ENCODE data around the gene POLR3GL.

The POLR3GL gene

GRCh38 chr1:145951526-145951925 lies 13.0 kb upstream of the POLR3GL start:
- no peak for DNase-seq

DNA sequence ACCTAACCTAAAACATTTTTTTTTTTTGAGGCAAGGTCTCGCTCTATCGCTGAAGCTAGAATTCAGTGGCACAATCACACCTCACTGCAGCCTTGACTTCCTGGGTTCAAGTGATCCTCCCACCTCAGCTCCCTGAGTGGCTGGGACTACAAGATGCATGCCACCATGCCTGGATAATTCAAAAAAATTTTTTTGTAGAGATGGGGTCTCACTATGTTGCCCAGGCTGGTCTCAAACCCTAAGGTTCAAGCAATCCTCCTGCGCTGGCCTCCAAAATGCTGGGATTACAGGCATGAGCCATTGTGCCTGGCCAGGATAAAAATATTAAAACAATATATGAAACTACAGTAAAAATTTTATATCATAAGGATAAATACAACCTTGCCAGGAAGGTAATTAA lies 11.6 kb upstream of the POLR3GL start:
- DNase-seq, result no peak

DNA sequence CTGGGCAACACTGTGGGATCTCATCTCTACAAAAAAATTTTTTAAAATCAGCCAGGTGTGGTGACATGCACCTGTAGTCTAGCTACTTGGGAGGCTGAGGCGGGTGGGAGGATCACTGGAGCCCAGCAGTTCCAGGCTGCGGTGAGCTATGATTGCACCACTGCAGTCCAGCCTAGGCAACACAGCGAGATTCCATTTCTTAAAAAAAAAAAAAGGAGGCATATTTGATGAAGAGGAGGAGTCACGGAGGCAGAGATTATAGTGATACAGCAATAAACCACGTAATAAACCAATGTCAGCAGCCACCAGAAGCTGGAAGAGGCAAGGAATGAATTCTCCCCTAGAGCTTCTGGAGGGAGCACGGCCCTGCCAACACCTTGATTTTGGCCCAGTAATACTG lies 10.6 kb upstream of the POLR3GL start:
- DNase-seq, result no peak

- DNase-seq, result no peak
Observed at GRCh38 chr1:145955436-145955835, 9.1 kb upstream of the POLR3GL start.

DNA sequence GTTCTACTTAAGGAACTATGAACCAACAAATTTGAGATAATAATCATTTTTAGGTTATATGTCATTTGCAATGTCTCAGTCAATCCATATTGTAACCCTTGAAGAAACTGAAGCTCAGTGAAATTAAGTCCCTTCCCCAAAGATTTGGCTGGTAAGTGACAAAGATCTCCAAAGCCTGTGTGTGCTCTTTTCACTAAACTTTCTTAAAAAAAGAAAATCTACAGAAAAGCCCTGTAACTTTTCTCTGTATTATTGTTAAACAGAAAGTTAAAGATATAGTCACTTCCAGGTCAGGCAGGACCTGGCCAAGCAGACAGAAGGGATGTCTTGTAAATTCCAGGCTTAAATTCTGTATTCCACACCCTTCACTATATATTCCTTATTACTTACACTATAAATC lies 8.1 kb upstream of the POLR3GL start:
- no peak for DNase-seq

DNA sequence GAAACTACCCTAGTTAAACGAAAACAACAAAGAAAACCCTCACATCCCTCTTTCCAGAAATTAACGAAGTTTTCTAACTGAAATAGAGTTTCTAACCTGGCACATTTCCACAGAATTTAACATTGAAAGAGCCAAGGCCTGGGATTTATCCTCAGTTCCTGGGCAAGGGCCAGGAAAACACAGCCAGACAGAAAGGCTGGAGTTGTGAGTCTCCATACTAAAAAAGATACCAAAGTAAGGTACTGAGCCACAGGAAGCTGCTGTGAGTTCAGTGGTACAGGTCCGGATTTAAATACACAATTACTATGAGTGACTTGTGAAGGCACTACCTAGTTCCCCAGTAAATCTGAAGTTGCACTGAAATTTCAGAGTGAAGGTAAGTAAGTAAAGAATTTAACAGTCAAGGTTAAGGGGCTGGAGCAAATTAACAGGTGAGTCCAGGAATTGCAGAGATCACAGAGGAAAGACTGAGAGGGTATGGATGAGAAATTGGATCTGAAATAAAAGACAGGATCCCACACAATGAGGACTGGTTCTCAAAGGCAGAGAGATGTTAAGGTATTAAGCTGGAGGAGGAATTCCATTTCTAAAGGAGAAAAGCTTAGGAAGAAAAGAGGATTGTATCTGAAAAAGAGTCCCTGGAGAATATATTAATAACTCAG lies 7.6 kb upstream of the POLR3GL start:
- no peak for DNase-seq

- peak; percentile 100 for DNase-seq
Observed at GRCh38 chr1:145957443-145958319, 6.8 kb upstream of the POLR3GL start, which contains the start of gene LIX1L. LIX1L (minus strand) TSS chr1:145958017; CDS start chr1:145957927, 90 bp downstream.

DNA sequence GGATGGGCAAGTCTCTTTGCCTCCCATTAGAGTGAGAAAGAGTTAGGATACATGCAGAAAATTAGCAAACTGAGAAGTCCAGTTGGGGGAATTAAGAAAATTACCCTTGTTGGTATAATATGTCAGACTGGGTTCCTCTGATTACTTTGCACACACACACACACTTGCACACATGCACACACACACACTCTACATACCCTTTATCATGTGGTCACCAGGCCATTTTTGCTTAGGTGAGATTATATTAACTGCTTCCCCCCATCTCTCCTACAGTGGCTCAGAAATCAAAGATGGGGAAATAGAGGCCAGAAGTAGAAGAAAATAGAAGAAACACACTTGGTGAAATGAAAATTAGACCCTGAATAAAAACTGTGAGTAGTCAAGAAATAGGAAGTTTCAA lies 5.8 kb upstream of the POLR3GL start:
- DNase-seq, result no peak

DNA sequence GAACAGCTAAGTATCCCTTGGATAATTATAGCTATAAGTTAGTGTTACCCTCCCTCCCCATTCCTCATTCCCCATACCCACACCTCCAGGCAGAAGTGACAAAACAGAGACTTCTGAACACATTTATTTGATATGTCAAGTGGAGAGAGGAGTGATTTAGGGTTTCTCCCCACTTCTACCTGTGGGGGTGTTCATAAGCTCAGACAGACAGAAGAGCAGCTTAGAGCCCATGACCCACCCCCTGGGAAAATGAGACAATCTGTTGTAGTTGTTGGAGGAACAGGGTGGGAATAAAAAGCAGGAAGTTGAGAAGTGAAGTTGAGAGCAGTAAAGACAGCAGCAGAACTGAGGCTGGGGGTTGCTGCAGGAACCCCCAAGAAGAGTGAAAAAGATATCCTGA lies 5.2 kb upstream of the POLR3GL start:
- DNase-seq, result no peak

DNA sequence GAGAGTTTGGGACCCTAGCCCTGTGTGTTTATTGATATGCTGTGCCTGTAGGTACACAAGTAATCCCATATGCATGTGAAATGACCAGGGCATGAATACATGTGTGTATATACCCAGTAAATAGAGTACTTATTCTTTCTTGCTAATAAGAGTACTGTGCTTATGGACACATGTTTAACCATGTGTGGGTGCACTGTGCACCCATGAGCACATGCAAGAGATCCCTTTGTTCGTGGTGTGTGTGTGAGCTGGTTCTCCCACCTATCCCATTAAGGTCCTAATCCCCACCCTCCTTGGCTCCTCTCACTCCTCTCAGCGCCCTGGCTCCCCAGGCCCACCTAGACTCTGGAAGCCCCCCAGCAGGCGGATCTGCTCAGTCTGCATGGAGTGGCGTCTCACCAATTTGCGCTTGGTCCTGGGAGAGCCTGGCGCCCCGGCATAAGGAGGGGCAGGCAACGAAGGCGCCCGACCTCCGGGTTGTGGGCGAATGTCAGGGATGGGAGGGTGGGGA lies 4.5 kb upstream of the POLR3GL start:
- no peak for DNase-seq

GRCh38 chr1:145960468-145961108 lies 3.9 kb upstream of the POLR3GL start:
- peak; percentile 81 for DNase-seq

DNA sequence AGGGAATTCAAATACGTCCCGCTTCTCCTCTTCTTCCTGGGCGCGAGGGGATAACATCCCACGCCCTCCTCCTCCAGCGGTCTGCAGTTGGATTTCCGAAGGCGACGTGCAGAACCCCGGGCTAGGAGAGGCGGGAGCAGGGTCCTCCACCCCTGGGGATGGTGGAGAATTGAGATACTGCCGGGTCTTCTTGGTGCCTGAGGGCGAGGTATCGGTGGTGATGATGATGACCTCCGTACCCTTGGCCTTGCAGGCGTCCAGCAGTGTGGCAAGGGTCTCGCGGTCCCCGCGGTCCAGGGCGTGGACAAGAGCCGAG lies 3.4 kb upstream of the POLR3GL start:
- DNase-seq, result no peak

DNA sequence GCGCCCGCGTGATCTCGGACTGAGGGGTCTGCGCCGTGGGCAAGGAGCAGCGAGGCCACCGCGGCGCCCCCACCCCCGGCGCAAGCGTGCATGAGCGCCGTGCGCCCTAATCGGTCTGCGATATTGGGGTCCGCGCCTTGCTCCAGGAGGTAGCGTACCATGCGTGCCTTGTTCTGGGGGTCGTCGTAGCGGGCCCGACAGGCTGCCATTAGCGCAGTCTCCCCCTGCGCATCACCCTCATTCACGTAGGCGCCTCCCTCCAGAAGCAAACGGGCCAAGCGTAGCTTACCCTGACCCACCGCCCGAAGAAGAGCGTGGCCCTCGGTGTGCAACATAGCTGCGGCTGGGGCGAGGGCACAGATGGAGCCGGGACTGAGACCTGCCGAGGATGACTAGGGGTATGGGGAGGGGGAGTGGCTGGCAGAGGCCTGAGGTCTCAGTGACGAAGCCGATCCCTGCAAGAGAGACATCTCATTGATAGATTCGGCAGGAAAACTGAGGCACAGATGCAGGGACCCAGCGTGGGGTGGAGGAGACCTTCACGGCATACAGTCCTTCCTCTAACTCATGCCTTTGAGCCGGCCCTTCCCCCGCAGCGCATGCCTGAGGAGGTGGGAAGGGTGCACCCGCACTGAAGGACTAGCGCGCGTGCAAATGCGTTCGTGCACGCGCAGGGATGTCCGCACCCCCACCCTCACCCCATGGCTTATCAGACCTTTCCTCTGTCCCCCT lies 2.9 kb upstream of the POLR3GL start:
- DNase-seq, result peak; percentile 59

GRCh38 chr1:145962157-145963102 lies 2.1 kb upstream of the POLR3GL start:
- no peak for DNase-seq

DNA sequence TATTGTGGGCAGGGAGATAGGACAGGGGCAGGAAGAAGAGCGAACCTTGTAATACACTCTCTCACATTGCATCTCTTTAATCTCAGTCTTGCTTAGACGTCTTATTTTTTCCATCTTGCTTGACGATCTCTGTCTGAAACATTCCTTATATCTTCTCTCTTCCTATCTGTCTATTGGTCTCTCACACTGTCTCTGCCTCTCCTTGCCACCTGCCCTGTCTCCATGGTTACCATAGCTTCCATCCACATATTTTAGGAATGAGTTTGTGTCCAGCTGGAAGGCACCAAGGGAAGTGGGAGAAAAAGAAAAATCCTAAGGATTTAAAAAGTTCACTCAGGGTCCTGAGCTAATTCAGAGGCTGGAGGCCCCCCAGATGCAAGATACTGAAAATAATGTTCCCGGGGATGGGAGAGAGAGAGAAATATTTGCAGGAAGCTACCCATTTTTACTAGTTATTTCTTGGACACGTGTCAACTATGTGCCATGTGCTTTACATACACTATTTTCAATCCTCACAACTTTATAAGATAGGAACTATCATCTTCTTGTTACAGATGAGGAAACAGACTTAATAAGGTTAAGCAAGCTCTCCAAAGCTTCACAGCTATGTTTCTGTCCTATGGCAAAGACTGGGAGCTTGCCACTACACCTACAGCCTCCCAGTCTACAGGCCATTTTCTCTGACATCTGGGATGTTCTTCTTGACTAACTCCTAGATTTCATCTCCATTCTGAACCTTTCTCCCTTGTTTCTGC lies 1.0 kb upstream of the POLR3GL start:
- DNase-seq, result peak; percentile 36

- DNase-seq, result no peak
Observed at GRCh38 chr1:145965119-145965744, 742 bp downstream of the POLR3GL start.

- DNase-seq, result no peak
Observed at GRCh38 chr1:145967288-145967687, 2.8 kb downstream of the POLR3GL start.

DNA sequence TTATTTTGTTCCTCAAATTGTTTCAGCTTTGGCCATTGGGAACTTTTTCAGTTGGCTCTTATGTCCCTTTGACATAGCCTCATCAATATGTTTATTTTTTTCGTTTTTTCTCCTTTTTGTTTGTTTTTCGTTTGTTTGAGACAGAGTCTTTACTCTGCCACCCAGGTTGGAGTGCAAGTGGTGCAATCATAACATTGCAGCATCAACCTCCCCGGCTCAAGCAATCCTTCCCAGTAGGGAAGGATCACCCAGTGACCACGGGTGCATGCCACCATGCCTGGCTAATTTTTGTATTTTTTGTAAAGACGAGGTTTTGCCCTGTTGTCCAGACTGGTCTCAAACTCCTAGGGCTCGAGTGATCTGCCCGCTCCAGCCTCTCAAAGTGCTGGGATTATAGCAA lies 8.1 kb downstream of the POLR3GL start:
- DNase-seq, result no peak

DNA sequence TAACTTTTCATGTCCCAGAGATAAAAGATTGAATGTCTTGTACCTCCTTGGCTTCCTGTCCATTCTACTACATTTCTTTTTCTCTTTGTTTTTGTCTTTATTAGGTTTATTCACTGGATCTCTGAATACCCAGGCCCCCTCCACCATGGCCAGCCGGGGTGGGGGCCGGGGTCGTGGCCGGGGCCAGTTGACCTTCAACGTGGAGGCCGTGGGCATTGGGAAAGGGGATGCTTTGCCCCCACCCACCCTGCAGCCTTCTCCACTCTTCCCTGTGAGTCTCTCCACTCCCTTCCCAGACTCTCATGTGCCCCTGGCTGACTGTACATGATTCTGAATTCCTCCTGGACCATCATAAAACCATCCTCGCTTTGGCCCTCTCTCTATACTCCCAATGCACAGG lies 10.2 kb downstream of the POLR3GL start:
- DNase-seq, result no peak

- DNase-seq, result no peak
Observed at GRCh38 chr1:145975216-145975615, 10.7 kb downstream of the POLR3GL start.

DNA sequence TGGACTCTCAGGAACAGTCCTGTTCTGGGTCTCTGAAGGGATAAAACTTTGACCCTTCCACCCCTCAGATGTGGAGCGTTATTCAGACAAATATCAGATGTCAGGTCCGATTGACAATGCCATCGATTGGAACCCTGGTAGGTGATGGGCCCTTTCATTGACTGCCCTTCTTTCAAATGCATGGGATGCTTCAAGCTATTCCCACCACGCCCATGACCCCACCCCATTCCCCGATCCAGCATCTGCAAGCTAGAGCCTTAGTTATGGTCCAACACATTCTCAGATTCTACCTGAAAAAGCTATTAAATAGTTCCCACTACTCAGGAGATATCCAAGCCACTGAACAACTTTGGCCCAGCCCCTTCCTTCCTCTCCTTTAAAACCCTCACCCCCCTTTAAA lies 12.5 kb downstream of the POLR3GL start:
- DNase-seq, result no peak

Measured in hematopoietic multipotent progenitor cell treated with erythropoietin and hydrocortisone succinate and interleukin-3 and kit ligand, for 6 days (in vitro differentiated cells).